HepG2 (cell line): ENCODE measurements around the gene C11orf86. TPM values are rescaled to one million over a fixed set of nuclear protein-coding genes. Genes with fewer than 3 reads are reported as not detected.

Experiments used
- E2F2 ChIP-seq: sonication (generic); formaldehyde crosslinking; IDR thresholded peaks from 2 replicates; pipeline ENCODE4 v1.4.0; 2020; ENCODE audit warnings: missing genetic modification reagents, borderline replicate concordance
- FLYWCH1 ChIP-seq: sonication (generic); formaldehyde crosslinking; IDR thresholded peaks from 2 replicates; pipeline ENCODE4 v1.8.1; 2023; ENCODE audit warnings: mild to moderate bottlenecking, missing genetic modification reagents
- FOSL2 ChIP-seq: sonication (generic); formaldehyde crosslinking; IDR thresholded peaks from 2 replicates; pipeline ENCODE4 v1.4.0; 2020; ENCODE audit warnings: missing genetic modification reagents
- FOXA3 ChIP-seq: IDR thresholded peaks from 2 replicates; pipeline ENCODE4 v1.6.1; 2016; ENCODE audit warnings: missing genetic modification reagents, missing compliant biosample characterization
- HMGXB3 ChIP-seq: sonication (generic); formaldehyde crosslinking; IDR thresholded peaks from 2 replicates; pipeline ENCODE4 v1.4.0; 2020; ENCODE audit warnings: missing genetic modification reagents, borderline replicate concordance
- JUN ChIP-seq: sonication (generic); formaldehyde crosslinking; IDR thresholded peaks from 2 replicates; pipeline ENCODE4 v1.4.0; 2020; ENCODE audit warnings: mild to moderate bottlenecking, missing genetic modification reagents
- KAT8 ChIP-seq: IDR thresholded peaks from 2 replicates; pipeline ENCODE4 v1.6.1; 2016; ENCODE audit warnings: missing genetic modification reagents, missing compliant biosample characterization
- MAFG ChIP-seq: sonication (generic); formaldehyde crosslinking; IDR thresholded peaks from 2 replicates; pipeline ENCODE4 v1.5.1; 2020; ENCODE audit warnings: mild to moderate bottlenecking, missing genetic modification reagents
- MAZ ChIP-seq, 2 experiments: sonication (generic) in 1 of 2; formaldehyde crosslinking in 1 of 2; IDR thresholded peaks; 2 replicates each; pipeline versions ENCODE4 v1.5.0 to v1.6.1; 2012 to 2020; ENCODE audit warnings: low read depth in 2 of 2, mild to moderate bottlenecking in 2 of 2, borderline replicate concordance in 1 of 2, improper control_type of control experiment in 1 of 2, low read length in 1 of 2, missing genetic modification reagents in 1 of 2, moderate library complexity in 1 of 2
- MIXL1 ChIP-seq: IDR thresholded peaks from 2 replicates; pipeline ENCODE4 v1.6.1; 2016
- NFYB ChIP-seq: sonication (generic); formaldehyde crosslinking; IDR thresholded peaks from 2 replicates; pipeline ENCODE4 v1.4.0; 2020; ENCODE audit warnings: missing genetic modification reagents
- SKI ChIP-seq: fragments of 450-650 bp; IDR thresholded peaks from one replicate; pipeline ENCODE4 v1.6.1; 2018; ENCODE audit warnings: mild to moderate bottlenecking; ENCODE audit not compliant: partially characterized antibody
- THAP11 ChIP-seq: IDR thresholded peaks from 2 replicates; pipeline ENCODE4 v1.6.1; 2016; ENCODE audit warnings: missing biosample characterization, missing genetic modification reagents
- TRIM22 ChIP-seq: fragments of 450-650 bp; IDR thresholded peaks from 2 replicates; pipeline ENCODE4 v1.6.1; 2017
- ZNF256 ChIP-seq: sonication (generic); formaldehyde crosslinking; conservative IDR thresholded peaks from 2 replicates; pipeline ENCODE4 v1.4.0; 2020; ENCODE audit warnings: missing genetic modification reagents
- ZNF281 ChIP-seq: sonication (generic); formaldehyde crosslinking; IDR thresholded peaks from 2 replicates; pipeline ENCODE4 v1.4.0; 2020; ENCODE audit warnings: missing genetic modification reagents, borderline replicate concordance
- ZNF430 ChIP-seq: sonication (generic); formaldehyde crosslinking; IDR thresholded peaks from 2 replicates; pipeline ENCODE4 v1.9.0; 2021; ENCODE audit warnings: mild to moderate bottlenecking, missing genetic modification reagents
- ZNF614 ChIP-seq: IDR thresholded peaks from 2 replicates; pipeline ENCODE4 v1.6.1; 2018; ENCODE audit warnings: missing biosample characterization, missing genetic modification reagents, inconsistent platforms, borderline replicate concordance
- ZNF672 ChIP-seq: sonication (generic); formaldehyde crosslinking; IDR thresholded peaks from 2 replicates; pipeline ENCODE4 v1.8.1; 2022; ENCODE audit warnings: missing genetic modification reagents
- ZZZ3 ChIP-seq: sonication (generic); formaldehyde crosslinking; IDR thresholded peaks from 2 replicates; pipeline ENCODE4 v1.4.0; 2020; ENCODE audit warnings: missing genetic modification reagents, mild to moderate bottlenecking, borderline replicate concordance
- polyA plus RNA-seq, 8 experiments: library from polyadenylated mRNA; depleted of rRNA in 3 of 8; stranded (reverse) in 7 of 8; unstranded in 1 of 8; fragments of >200 nt; fragmentation: Illumina TruSeq in 4 of 8; extraction: Trizol in 4 of 8; gene quantifications; 2 replicates each; pipeline versions ENCODE4 v1.2.1 to v1.2.3, GENCODE V29; 2011 to 2016; ENCODE audit warnings: low read depth in 4 of 8, missing spikeins in 1 of 8, mixed read lengths in 1 of 8; ENCODE audit not compliant: insufficient read depth in 1 of 8
- total RNA-seq, 5 experiments: library from RNA; depleted of rRNA; stranded (reverse); fragments of >200 nt; fragmentation: Illumina TruSeq; extraction: Trizol; gene quantifications; 2 replicates each; pipeline ENCODE4 v1.2.3, GENCODE V29; 2016; ENCODE audit warnings: low read depth in 1 of 5

Gene C11orf86
- total and polyA plus RNA-seq, 2 of the 13 experiments (the other 11 are each of a cell fraction or from before 2014, with no cell fraction given): 0.11 to 0.18 TPM

GRCh38 chr11:66950112-66950535 is 25.0 kb upstream of the C11orf86 start (continued):
- TF ChIP-seq FLYWCH1 (CRISPR knock-in tag): no peak
- TF ChIP-seq HMGXB3 (CRISPR knock-in tag): peak; percentile 52; the same call in 1 of the 2 replicates
- TF ChIP-seq FOSL2 (CRISPR knock-in tag): peak; percentile 96
- 0 out of 2 replicates have a peak, but pooled peaks have one; percentile 27 for TF ChIP-seq FOXA3
- peak; percentile 64; the same call in 1 of the 2 replicates for TF ChIP-seq ZNF614 (CRISPR knock-in tag)
- TF ChIP-seq THAP11: peak; percentile 50; the same call in 1 of the 2 replicates
- peak; percentile 79 for TF ChIP-seq MAFG (CRISPR knock-in tag)
- no peak for TF ChIP-seq MIXL1 (CRISPR knock-in tag)
- no peak for TF ChIP-seq ZNF281 (CRISPR knock-in tag)
- no peak for TF ChIP-seq TRIM22
- peak; percentile 10 for TF ChIP-seq SKI
- TF ChIP-seq JUN (CRISPR knock-in tag): no peak
- TF ChIP-seq E2F2 (CRISPR knock-in tag): no peak
- no peak for TF ChIP-seq MAZ (IDR thresholded peaks at IDR 0.05; ENCODE audit: borderline replicate concordance, low read depth, low read length)
- no peak for TF ChIP-seq MAZ (CRISPR knock-in tag; IDR thresholded peaks at IDR 0.05; ENCODE audit: low read depth)
- no peak for TF ChIP-seq ZNF256 (CRISPR knock-in tag)
- TF ChIP-seq ZNF672 (CRISPR knock-in tag): no peak
- no peak for TF ChIP-seq ZNF430
- TF ChIP-seq NFYB (CRISPR knock-in tag): no peak
- no peak for TF ChIP-seq ZZZ3 (CRISPR knock-in tag)
- TF ChIP-seq KAT8: 0 out of 2 replicates have a peak, but pooled peaks have one; percentile 22
